ENCODE measurements around the gene ANKRD36C.
"Not testable (repeated sequence)": the region's sequence is repeated elsewhere in the genome, so short reads cannot be mapped to it uniquely, and the experiment has no call there.

The ANKRD36C gene

GRCh38 chr2:95817521-95817920 lies 174.1 kb downstream of the ANKRD36C start:
- not testable (repeated sequence) for H3K4me1 ChIP-seq (ENCODE audit: control insufficient read depth, insufficient read depth, low read length, poor library complexity, severe bottlenecking); H3K36me3 ChIP-seq (ENCODE audit: control insufficient read depth, insufficient read depth, low read length); H3K27ac ChIP-seq (ENCODE audit: insufficient read depth, low read length, poor library complexity, severe bottlenecking); DNase-seq; H3K4me3 ChIP-seq (ENCODE audit: insufficient read depth, low read depth, low read length, poor library complexity, severe bottlenecking); H3K9me3 ChIP-seq (ENCODE audit: control insufficient read depth, low read length); H3K27me3 ChIP-seq (replicated peaks; ENCODE audit: control insufficient read depth, insufficient read depth, low read length, poor library complexity, severe bottlenecking)

GRCh38 chr2:95813311-95813710 lies 178.3 kb downstream of the ANKRD36C start:
- not testable (repeated sequence) for H3K27ac ChIP-seq (ENCODE audit: insufficient read depth, low read length, poor library complexity, severe bottlenecking); H3K36me3 ChIP-seq (ENCODE audit: control insufficient read depth, insufficient read depth, low read length); H3K4me3 ChIP-seq (ENCODE audit: insufficient read depth, low read depth, low read length, poor library complexity, severe bottlenecking); H3K9me3 ChIP-seq (ENCODE audit: control insufficient read depth, low read length); H3K4me1 ChIP-seq (ENCODE audit: control insufficient read depth, insufficient read depth, low read length, poor library complexity, severe bottlenecking); H3K27me3 ChIP-seq (replicated peaks; ENCODE audit: control insufficient read depth, insufficient read depth, low read length, poor library complexity, severe bottlenecking); DNase-seq

GRCh38 chr2:95799892-95800291 lies 191.7 kb downstream of the ANKRD36C start:
- H3K9me3 ChIP-seq (ENCODE audit: control insufficient read depth, low read length): no peaks in the 10 kb centered on the region
- no peak overlapping the region for H3K4me3 ChIP-seq (ENCODE audit: insufficient read depth, low read depth, low read length, poor library complexity, severe bottlenecking)
- H3K27ac ChIP-seq (ENCODE audit: insufficient read depth, low read length, poor library complexity, severe bottlenecking): no peak overlapping the region
- H3K4me1 ChIP-seq (ENCODE audit: control insufficient read depth, insufficient read depth, low read length, poor library complexity, severe bottlenecking): no peaks in the 10 kb centered on the region
- DNase-seq: no peak
- no peaks in the 10 kb centered on the region for H3K27me3 ChIP-seq (replicated peaks; ENCODE audit: control insufficient read depth, insufficient read depth, low read length, poor library complexity, severe bottlenecking)
- H3K36me3 ChIP-seq (ENCODE audit: control insufficient read depth, insufficient read depth, low read length): no peaks in the 10 kb centered on the region

DNA sequence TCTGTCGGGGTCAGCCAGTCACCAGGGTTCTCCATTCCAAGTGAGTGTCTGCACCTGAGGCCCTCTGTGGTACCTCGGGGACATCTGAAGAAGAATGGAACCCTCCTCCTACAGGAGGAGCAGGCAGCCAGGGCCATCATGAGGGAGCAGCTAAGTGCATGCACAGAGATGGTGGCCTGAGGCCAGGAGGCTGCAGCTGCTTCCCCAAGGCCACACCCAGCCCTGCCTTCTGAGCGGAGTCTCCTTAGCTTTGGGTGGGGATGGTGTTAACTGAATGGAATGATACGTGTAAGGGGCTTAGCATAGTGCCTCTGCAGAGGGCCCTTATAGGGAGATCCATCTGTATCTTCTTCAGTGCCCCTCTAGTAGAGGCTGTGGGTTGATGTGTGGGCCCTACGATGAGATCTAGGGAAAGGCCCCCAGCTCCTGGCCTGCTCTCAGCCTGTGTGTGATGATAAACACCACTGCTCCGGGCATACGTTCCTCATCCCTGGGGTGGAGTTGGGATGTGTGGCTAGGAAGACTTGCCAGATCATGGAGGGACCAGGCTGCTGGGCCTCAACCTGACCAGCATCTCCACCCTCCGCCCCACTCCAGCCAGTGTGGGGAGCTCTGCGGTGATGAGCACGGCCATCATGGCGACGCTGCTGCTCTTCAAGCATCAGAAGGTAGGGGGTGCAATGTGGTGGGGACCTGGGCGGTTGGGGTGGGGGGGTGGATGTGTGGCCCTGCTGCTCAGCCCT lies 192.3 kb downstream of the ANKRD36C start:
- not testable (repeated sequence) for H3K4me3 ChIP-seq (ENCODE audit: insufficient read depth, low read depth, low read length, poor library complexity, severe bottlenecking); H3K9me3 ChIP-seq (ENCODE audit: control insufficient read depth, low read length); H3K27ac ChIP-seq (ENCODE audit: insufficient read depth, low read length, poor library complexity, severe bottlenecking); H3K36me3 ChIP-seq (ENCODE audit: control insufficient read depth, insufficient read depth, low read length); DNase-seq; H3K4me1 ChIP-seq (ENCODE audit: control insufficient read depth, insufficient read depth, low read length, poor library complexity, severe bottlenecking); H3K27me3 ChIP-seq (replicated peaks; ENCODE audit: control insufficient read depth, insufficient read depth, low read length, poor library complexity, severe bottlenecking)

DNA sequence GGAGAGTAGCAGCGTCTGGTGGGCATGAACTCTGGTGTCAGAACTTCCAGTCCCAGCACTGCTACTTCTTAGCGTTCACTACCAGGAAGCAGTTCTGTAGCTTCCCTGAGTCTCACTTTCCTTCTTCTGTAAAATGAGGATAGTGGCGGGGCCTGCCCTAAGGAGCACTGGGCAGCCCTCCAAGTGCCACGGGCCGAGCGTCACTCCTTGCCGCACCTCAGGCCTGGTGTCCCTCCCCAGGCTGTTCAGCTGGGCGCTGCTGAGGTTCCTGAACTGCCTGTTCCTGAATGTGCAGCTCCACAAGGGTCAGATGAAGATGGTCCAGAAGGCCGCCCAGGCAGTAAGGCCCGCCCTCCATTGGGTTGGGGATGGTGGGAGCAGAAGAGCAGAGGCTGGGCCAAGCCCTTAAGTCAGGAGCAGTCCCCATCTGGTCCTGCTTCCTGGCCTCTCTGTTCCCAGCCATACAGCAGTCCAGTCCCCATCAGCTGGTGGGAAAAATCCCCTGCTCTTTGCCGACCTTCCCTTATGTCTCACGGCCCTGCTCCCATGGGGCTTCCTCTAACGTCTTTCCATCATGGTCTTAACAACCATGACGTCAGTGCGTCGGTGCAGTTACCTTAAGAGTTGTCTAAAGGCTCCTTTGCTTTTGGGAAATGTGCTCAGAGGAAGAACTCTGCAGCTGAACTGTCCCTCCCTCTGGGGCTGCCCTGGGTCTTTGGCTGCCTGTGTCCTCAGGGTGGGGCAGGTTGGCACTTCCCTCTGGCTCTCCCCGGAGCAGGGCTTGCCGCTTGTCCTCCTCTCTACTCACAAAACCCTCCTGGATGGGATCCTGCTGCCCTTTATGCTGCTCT lies 195.2 kb downstream of the ANKRD36C start:
- not testable (repeated sequence) for DNase-seq; H3K27ac ChIP-seq (ENCODE audit: insufficient read depth, low read length, poor library complexity, severe bottlenecking)

DNA sequence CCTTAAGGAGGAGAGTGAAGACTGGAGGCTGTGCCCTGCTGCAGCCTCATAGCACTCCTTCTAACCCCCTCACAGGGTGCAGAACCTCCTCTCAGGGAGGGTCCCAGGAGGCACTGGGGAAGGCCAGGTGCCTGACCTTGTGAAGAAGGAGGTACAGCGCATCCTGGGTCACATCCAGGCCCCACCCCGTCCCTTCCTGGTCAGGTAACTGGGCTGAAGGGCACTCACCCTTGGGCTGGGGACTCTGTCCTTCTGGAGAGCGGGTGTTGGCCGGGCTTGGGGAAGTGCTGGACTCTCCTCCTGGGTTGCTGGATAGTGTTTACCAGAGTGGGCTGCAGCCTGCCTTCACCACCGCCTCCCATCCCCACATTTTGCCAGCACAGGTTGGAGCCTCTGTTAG lies 197.7 kb downstream of the ANKRD36C start:
- H3K36me3 ChIP-seq (ENCODE audit: control insufficient read depth, insufficient read depth, low read length); H3K27ac ChIP-seq (ENCODE audit: insufficient read depth, low read length, poor library complexity, severe bottlenecking); H3K4me3 ChIP-seq (ENCODE audit: insufficient read depth, low read depth, low read length, poor library complexity, severe bottlenecking); H3K9me3 ChIP-seq (ENCODE audit: control insufficient read depth, low read length); H3K4me1 ChIP-seq (ENCODE audit: control insufficient read depth, insufficient read depth, low read length, poor library complexity, severe bottlenecking); H3K27me3 ChIP-seq (replicated peaks; ENCODE audit: control insufficient read depth, insufficient read depth, low read length, poor library complexity, severe bottlenecking); DNase-seq: not testable (repeated sequence)

More for the DNA sequence above, 195.2 kb downstream of the ANKRD36C start:
- not testable (repeated sequence) for H3K27me3 ChIP-seq (replicated peaks; ENCODE audit: control insufficient read depth, insufficient read depth, low read length, poor library complexity, severe bottlenecking); H3K4me1 ChIP-seq (ENCODE audit: control insufficient read depth, insufficient read depth, low read length, poor library complexity, severe bottlenecking); H3K9me3 ChIP-seq (ENCODE audit: control insufficient read depth, low read length); H3K36me3 ChIP-seq (ENCODE audit: control insufficient read depth, insufficient read depth, low read length); H3K4me3 ChIP-seq (ENCODE audit: insufficient read depth, low read depth, low read length, poor library complexity, severe bottlenecking)

DNA sequence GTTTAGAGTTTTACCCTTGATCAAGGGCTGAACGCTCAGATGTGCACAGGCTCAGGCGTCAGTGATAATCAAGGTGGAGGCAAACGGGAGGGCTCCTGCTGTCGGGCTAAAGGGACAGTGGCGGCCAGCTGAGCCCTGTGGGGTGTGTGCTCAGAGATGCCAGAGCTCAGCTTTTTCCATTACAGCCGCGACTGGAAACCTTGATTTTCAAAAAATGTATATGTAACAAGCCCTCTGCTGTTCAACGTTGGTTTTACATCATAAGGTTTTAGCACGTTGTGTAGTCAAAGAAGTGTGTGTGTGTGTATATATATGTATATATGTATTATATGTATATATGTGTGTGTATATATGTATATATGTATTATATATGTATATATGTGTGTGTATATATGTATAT lies 201.4 kb downstream of the ANKRD36C start:
- not testable (repeated sequence) for H3K27me3 ChIP-seq (replicated peaks; ENCODE audit: control insufficient read depth, insufficient read depth, low read length, poor library complexity, severe bottlenecking); H3K4me3 ChIP-seq (ENCODE audit: insufficient read depth, low read depth, low read length, poor library complexity, severe bottlenecking); H3K9me3 ChIP-seq (ENCODE audit: control insufficient read depth, low read length); DNase-seq; H3K36me3 ChIP-seq (ENCODE audit: control insufficient read depth, insufficient read depth, low read length); H3K4me1 ChIP-seq (ENCODE audit: control insufficient read depth, insufficient read depth, low read length, poor library complexity, severe bottlenecking); H3K27ac ChIP-seq (ENCODE audit: insufficient read depth, low read length, poor library complexity, severe bottlenecking)

- not testable (repeated sequence) for H3K4me1 ChIP-seq (ENCODE audit: control insufficient read depth, insufficient read depth, low read length, poor library complexity, severe bottlenecking); DNase-seq; H3K27me3 ChIP-seq (replicated peaks; ENCODE audit: control insufficient read depth, insufficient read depth, low read length, poor library complexity, severe bottlenecking); H3K9me3 ChIP-seq (ENCODE audit: control insufficient read depth, low read length); H3K27ac ChIP-seq (ENCODE audit: insufficient read depth, low read length, poor library complexity, severe bottlenecking); H3K36me3 ChIP-seq (ENCODE audit: control insufficient read depth, insufficient read depth, low read length); H3K4me3 ChIP-seq (ENCODE audit: insufficient read depth, low read depth, low read length, poor library complexity, severe bottlenecking)
Observed at GRCh38 chr2:95789385-95789784, 202.2 kb downstream of the ANKRD36C start.

DNA sequence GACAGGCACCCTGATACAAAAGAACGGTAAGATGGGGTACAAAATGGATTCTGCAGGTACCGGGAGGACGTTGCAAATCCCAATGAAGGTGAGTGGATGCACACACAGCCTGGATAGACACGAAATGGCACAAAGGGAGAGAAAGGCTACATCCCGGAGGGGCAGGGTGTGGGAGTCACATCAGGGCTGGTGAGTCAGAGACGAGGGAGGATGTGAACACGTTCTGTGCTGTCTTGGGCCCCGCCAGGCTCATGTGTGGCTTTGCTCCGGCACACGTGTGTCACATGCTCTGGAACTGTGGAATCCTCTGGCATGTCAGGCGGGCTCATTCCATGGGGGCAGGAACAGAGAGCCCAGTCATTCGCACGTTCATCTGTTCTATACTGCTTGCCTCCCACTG lies 203.0 kb downstream of the ANKRD36C start:
- DNase-seq; H3K36me3 ChIP-seq (ENCODE audit: control insufficient read depth, insufficient read depth, low read length); H3K4me3 ChIP-seq (ENCODE audit: insufficient read depth, low read depth, low read length, poor library complexity, severe bottlenecking); H3K9me3 ChIP-seq (ENCODE audit: control insufficient read depth, low read length); H3K27ac ChIP-seq (ENCODE audit: insufficient read depth, low read length, poor library complexity, severe bottlenecking); H3K27me3 ChIP-seq (replicated peaks; ENCODE audit: control insufficient read depth, insufficient read depth, low read length, poor library complexity, severe bottlenecking); H3K4me1 ChIP-seq (ENCODE audit: control insufficient read depth, insufficient read depth, low read length, poor library complexity, severe bottlenecking): not testable (repeated sequence)

Data from effector memory CD4-positive, alpha-beta T cell (primary cell).